HT-29 (cell line): Measurements from ENCODE around the gene PHLDA3. TPM values are rescaled to one million over a fixed set of nuclear protein-coding genes. Genes with fewer than 3 reads are reported as not detected.
A peak's percentile ranks its signal among the peaks of the same experiment; 100 is the strongest.

Experiments
- DNase-seq: peaks from one replicate; pipeline ENCODE4 v3.0.0-alpha.2; 2015; ENCODE audit warnings: low spot score
- total RNA-seq: library from RNA; depleted of rRNA; stranded (reverse); fragments of >200 nt; shearing (Covaris generic); gene quantifications from 2 replicates; pipeline ENCODE4 v1.2.3, GENCODE V29; 2014; rRNA removed

The PHLDA3 gene
- total RNA-seq: 39.4 and 49.4 TPM in 2 replicates

DNA sequence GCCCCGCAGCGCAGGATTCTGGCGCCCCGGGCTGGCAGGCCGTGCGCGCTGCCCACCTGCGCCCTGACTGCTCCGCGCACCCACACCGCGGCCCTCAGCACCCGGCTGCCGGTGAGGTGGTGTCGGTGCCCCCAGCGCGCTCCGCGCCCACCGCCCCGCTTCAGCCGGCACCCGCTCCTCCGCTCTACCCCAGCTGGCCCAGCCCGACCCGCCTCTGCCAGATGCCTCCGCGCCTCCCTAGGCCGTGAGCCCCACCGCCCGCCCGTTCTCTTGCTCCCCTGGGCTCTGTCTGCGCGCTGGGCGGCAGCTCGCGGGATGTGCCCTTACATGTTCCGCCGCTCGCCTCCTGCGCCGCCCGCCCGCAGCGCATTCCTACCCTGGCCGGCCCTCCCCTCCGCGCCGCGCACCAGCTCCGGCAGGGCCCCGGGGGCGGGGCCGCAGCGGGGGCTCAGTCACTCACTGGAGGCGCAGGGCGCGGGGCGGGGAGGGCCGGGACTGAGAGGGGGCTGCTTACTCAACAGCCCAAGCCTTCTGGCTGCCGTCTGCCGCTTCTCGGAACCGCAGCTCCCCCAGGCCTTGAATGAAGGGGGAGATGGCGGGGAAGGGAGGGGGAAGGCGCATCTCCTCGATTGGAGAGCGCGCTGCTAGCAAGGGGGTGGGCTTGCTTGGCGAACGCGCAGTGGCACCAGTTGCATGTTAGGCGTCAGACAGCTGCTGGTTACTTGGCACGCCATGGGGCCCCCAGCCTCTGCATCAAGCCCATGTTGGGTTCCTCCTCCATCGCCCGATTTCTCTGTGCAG is at the start of gene PHLDA3:
TSS of gene PHLDA3 (minus strand) at position 345 of the 801 bp plus-strand sequence. CDS start 402 bp downstream, outside the sequence.
- peak; percentile 59 for DNase-seq

DNA sequence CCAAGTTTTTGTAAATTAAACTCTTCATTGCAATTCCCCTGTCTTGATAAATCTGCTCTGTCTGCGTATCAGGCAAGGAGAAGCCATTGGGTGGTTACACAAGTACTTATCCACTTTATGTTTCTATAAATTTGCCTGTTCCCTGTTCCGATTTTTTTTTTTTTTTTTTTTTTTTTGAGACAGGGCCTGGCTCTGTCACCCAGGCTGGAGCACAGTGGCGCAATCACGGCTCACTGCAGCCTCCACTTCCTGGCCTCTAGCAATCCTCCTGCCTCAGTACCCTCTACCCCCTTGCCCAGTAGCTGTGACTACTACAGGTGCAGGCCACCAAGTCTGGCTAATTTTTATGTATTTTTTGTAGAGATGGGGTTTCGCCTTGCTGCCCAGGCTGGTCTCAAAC is 49.1 kb upstream of the PHLDA3 start:
- no peak for DNase-seq

DNA sequence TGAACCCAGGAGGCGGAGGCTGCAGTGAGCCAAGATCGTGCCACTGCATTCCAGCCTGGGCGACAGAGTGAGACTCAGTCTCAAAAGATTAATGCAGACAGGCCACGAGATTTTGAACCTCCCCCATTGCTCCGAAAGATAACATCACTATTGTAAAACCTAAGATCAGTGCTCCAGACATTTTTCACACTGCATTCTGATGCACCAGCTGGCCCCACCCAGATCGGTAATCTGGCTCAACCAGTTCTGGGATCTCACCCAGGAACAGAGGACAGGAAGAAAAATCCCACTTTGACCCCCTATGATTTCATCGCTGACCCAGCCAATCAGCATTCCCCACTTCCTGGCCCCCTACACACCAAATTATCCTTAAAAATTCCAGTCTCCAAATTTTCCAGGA is 48.6 kb upstream of the PHLDA3 start:
- peak; percentile 87 for DNase-seq

DNA sequence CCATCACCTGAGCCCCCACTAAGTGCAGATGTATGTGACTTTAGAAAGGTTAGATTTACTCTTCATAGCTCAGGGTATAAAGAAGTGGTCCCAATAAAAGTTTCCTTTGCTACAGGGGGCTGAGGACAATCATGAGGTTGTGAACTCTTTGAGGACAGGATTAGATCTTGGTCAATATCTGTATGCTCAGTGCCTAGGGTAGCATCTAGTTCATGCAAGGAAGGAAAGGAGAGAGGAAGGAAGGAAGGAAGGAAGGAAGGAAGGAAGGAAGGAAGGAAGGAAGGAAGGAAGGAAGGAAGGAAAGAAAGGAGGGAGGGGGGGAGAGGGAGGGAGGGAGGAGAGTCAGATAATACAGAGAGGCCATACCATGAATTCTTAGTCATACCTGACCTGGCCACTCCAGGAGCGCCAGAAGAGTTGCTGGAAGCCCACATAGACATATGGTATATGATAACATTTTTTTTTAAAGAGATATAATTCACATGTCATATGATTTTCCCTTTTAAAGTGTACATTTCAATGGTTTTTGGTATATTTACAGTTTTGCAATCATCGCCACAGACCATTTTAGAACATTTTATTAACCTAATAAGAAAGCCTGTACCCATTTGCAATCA is 47.6 kb upstream of the PHLDA3 start:
- DNase-seq: no peak

DNA sequence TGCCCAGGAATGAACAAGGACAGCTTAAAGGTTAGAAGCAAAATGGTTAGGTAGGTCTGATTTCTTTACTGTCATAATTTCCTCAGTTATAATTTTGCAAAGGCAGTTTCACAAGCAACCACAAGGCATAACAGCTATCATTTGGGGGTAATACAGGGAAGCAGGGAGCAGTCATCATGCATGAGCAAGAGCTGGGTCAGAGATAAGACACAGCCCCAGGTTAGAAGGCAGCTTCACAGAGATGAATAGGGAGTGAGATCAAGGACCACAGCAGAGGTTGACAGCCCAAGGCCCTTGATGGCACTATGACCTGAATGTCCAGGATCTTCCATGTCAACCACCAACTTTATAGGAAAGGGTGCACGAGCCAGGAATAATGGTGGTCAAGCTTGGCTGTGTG is 46.9 kb upstream of the PHLDA3 start:
- DNase-seq: no peak

DNA sequence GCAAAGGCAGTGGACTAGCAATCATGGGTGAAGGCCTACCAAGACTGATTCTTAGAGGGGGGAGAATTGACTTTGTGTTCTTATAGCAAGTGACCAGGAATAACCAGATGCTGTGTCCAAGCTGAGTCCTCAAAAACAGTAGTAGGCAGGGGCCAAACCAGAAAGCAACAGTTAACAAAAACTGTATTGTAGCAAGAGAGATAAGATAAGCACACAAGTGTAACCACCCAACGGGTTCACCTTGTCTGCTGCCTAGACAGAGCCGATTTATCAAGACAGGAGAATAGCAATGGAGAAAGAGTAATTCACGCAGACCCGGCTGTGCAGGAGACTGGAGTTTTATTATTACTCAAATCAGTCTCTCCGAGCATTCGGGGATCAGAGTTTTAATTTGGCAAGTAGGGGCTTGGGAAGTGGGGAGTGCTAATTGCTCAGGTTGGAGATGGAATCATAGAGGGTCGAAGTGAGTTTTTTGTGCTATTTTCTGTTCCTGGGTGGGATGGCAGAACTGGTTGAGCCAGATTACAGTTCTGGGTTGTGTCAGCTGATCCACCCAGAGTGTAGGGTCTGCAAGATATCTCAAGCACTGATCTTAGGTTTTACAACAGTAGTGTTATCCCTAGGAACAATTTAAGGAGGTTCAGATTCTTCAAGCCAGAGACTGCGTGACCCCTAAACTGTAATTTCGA is 46.2 kb upstream of the PHLDA3 start:
- no peak for DNase-seq

DNA sequence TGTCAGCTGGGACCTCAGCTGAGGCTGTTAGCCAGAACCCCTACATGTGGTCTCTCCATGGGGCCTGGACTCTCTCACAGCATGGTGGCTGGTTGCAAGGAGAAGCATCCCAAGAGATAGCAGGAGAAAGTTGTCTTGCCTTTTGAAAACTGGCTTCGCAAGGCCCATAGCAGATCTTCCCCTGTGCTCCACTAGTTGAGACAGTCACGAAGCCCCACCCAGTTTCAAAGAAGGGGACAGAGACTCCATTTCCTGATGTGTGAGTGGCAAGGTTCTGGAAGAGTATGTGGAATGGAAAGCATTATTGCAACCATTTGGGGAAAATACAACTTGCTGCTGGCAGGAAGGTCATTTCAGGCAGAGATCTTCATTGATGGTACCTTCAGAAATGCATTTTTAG is 45.5 kb upstream of the PHLDA3 start:
- no peak for DNase-seq

DNA sequence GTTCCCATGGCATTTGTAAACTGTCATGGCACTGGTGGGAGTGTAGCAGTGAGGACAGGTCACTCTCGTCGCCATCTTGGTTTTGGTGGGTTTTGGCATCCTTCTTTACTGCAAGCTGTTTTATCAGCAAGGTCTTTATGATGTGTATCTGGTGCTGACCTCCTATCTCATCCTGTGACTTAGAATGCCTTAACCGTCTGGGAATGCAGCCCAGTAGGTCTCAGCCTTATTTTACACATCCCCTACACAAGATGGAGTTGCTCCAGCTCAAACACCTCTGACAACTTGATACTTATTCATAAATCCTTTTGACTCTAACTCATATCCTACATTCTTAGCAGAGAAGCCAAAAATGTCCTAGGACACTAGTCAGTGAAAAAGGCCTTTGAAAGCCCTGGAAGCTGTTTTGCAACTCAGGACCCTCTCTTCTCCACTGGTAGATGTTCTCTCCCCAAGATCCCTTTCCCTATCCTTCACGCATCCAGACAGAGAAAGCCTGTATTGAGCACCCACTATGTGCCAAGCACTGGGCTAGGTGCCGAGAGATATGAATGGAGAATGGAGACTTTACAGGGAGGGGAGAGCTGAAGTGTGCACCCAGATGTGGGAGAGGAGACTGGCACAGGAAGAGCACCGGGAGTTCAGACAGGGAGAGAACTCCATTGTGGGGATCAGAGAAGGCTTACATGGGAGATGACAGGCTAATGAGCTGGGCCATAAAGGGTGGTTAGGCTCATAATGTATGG is 44.7 kb upstream of the PHLDA3 start:
- DNase-seq: no peak

DNA sequence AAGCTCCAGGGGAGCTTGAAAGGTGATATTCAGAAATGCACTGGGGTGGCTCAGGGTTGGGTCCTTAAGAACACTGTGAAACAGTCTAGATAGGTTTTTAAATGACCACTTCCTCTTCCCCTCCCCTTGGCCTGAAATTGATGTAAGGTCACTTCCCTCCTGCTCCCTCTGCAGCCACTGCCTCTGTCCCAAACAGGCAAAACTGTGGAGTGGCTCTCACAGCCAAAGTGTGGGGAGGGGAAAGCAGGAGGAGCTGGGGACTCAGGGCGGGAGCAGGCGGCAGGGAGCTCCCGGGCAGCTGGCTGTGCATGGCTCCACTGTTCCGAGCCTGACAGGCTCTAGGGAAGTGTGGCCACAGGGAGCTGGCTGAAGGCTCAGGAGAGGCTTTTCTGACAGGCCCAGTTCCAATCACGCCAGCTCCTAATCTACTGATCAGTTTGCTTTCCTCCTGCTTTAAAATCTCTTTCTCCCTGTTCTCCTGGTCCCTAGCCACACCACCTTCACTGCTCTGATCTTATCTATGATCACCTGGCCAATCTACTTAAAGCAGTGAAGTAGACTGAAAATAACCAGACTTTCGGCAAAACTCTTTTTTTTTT is 43.1 kb upstream of the PHLDA3 start:
- peak; percentile 49 for DNase-seq

DNA sequence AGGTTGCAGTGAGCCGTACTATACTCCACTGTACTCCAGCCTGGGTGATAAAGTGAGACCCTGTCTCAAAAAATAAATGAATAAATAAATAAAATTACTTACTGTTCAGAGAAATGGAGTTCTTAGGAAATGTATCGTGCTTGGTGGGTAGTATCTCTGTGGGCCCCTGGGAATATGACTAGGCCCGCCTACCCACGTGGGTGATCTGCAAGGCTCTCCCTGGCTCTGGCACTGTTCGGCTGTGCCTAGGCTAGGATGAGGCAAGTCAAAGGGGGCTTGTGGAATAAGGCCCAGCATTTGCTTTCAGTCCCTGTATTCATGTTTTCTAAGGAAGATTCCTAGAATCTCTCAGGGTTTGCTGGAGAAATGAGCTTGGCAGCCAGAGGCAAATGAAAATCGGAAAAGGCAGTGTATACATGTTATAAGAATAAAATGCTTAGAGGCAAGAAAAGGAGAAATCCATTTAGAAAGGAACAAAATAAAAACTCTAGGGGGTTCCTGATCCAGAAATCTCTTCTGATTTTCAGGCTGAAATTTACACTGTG is 42.5 kb upstream of the PHLDA3 start:
- no peak for DNase-seq

DNA sequence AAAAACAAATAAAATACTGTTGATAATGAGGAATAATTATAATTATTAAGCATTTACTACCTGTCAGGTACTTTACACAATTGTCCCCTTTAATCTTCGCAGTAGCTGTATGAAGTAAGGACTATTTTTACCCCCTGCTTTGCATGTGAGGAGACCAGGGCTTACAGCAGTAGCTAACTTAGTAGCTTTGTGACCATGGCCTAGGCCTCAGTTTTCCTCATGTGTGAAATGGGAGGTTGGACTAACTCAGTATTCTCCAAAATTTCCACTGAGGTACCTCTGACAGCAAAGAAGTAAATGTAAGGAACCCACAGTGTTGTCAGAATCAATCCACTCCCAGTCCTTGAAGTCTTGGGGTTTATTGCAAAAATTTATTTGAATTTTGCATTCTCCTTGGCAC is 41.7 kb upstream of the PHLDA3 start:
- DNase-seq: no peak

DNA sequence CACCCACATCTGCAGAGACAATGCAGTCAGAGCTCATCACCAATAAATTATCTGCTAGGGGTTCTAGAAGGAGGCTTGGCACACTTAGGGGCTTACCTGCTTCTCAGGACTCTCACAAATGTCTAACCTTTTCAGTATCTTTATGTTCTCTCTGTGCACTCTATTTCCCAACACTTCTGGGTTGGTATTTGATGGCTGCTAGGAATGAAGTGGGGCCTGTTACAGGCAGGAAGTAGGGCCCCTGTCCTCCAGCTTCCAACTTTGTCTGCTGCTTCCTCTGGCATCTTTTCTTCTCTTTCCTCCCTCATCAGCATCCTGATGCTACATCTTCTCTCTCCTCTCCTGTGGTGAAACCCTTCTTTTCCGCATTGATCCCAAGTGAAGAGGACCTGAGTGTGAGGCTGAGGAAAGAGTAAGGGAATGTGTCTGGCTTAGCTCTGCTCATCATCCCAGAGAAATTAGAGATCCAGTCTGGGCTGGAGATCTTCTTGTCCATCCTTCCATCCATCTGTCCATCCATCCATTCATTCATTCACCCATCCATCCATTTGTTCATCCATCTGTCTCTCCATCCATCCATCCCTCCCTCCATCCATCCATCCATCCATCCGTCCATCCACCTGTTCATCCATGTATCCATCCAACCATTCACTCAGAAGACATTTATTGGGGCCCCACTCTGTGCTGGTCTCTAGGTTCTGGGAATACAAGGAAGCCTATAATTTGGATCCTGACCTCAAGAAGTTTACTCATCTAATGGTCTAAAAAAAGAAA is 40.8 kb upstream of the PHLDA3 start:
- DNase-seq: no peak

DNA sequence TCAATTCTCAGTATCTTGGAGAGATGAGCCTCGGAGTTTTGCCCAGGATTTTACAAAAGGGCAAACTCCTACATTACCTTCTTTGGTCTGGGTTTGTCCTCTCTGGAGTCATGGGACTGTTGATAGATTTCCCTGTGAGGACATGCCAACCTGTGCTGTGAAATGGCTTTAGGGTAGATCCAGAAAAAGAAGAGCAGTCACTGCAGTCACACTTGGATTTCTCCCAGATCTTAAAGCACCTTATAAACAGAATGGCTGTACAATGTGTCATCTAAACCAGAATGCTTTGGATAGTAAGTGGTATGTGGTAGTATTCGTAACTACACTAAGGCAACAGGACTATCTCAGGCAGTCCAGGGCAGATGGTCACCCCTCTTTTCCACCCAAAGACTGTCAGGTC is 39.8 kb upstream of the PHLDA3 start:
- DNase-seq: no peak

DNA sequence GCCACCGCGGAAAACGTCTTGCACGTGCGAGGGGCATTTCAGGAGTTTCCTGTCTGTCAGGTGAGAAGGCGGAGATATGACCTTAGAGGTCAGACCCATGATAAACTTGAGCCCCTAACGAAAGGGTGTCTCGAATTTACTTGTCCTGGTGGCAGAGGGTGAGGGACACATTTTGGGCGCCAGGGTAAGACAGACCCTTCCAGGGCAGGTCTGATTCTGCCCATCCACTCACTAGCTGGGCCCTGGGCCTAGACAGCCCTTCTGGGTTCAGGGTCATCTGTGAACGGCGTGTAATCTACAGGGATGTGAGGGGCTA is 38.3 kb upstream of the PHLDA3 start:
- no peak for DNase-seq

DNA sequence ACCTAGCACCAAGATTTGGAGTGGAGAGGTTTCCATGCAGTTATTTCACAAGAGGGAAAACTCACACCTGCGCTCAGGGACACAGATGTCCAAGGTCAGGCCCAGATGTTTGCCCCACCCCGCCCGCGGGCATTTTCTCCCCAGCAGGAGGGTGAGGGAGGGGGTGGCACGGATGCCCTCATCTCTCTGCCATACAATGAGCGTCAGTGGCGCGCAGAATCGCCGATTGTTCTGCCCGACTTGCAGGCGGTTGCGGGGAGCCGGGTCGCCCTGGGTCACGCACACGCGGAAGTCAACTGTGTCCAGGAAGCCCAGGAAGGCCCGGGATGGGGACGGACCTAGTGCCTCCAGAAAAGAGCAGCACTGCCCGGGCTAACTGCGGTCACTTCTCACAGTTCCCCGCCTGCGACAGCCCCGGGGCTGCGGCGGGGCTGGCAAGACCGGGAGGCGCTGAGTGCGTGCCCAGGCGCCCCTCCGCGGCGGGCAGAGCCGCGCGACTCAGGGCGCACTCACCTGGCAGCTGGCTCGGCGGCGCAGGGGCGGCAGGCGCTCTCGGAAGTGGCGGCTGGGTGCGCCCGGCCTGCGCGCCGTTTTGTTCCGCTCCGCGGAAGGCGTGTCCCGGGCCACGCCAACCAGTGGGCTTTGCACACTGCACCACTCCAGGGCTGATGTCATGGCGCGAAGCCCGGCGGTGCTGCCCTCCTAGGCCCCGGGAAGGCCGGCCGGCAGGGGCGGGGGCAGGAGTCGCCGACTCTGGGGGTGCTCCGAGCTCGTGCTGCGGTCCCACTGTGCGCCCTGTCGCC is 37.8 kb upstream of the PHLDA3 start, which contains the start of gene CSRP1:
TSS of gene CSRP1 (minus strand) at position 567 of the 803 bp plus-strand sequence. CDS start 10,820 bp downstream, outside the sequence.
- DNase-seq: peak; percentile 76

DNA sequence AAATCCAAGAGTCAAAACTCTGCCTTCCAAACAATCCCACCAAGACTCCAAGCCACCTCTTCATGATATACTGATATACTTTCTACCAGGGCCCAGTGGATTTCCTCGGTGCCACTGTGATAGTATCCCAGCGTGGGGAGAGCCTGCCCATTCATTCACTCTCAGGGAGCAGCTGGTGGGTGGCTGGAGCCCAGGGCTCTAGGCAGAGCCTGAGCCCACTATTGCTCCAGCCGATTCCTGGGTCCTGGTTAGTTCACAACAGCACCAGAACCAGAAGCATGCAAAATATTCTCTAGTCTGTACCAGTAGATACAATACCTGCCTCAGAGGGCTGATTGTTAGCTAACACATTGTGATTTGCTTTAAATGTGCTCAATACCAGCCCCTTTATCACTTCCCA is 37.1 kb upstream of the PHLDA3 start:
- no peak for DNase-seq

DNA sequence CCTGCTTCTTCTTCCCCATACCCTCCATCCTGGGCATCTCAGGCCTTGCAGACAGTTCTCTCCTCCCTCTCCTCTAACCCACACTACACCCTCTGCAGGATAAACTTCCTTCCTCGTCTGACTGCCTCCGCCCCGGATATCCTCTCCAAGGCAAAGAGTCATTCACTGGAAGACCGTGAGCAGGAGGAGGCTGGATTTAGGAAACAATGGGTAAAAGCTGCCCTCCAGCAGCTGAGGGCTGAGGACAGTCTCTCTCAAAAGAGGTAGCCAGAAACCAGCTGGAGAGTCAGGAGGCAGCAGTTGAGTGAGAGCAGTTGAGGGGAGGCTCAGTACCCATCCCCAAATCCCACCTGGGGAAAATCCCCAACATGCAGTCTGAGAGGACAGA is 36.5 kb upstream of the PHLDA3 start:
- peak; percentile 65 for DNase-seq

DNA sequence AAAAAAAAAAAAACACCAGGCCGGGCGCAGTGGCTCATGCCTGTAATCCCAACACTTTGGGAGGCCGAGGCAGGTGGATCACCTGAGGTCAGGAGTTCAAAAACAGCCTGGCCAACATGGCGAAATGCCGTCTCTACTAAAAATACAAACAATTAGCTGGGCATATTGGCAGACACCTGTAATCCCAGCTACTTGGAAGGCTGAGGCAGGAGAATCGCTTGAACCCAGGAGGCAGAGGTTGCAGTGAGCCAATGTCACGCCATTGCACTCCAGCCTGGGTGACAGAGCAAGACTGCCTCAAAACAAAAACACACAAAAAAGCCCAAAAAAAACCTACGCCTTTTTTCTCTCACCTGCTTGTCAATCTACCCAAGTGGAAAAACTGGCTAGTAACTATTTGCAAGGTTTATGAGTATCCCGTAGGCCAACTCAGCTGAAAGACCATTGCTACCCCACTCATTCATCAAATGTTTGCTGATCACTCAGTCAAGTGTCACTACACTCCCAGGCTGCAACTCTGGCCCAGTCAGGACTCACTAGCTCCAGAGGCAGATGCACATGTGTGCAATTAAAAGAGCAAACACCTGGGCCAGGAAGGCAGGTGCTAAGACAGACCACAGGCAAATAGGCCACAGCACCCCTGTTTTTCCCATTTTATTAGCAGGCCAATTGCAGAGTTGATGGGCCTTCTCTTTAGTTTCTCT is 36.0 kb upstream of the PHLDA3 start:
- DNase-seq: no peak

DNA sequence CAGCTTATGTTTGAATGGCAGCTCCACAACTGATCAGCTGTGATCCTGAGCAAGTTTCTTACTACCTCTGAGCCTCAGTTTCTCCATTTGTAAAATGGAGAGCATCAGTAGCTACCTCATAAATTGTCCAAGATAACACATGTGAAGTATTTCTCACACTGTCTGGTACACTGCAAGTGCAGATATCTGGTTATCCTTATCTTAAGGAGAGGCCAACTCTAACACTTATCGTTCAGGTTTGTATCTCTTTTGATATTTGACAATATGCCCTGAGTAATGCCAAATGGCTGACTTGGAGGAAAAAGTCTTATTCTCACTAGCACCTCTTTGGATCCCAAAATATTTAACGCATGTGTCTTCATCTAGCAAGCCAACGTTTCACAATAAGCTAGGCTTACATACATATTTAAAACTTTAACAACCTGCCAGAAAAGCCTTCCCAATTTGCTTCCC is 35.2 kb upstream of the PHLDA3 start:
- no peak for DNase-seq
